HG03139 (cell line): ENCODE data around the gene NAT16.
"Not testable (repeated sequence)": the region's sequence is repeated elsewhere in the genome, so short reads cannot be mapped to it uniquely, and the experiment has no call there.

ENCODE experiments used
- ATAC-seq: cut with Tn5 transposase; IDR thresholded peaks from one replicate; pipeline ENCODE4 v1.9.1; 2021; ENCODE audit not compliant: unreplicated experiment

The NAT16 gene

DNA sequence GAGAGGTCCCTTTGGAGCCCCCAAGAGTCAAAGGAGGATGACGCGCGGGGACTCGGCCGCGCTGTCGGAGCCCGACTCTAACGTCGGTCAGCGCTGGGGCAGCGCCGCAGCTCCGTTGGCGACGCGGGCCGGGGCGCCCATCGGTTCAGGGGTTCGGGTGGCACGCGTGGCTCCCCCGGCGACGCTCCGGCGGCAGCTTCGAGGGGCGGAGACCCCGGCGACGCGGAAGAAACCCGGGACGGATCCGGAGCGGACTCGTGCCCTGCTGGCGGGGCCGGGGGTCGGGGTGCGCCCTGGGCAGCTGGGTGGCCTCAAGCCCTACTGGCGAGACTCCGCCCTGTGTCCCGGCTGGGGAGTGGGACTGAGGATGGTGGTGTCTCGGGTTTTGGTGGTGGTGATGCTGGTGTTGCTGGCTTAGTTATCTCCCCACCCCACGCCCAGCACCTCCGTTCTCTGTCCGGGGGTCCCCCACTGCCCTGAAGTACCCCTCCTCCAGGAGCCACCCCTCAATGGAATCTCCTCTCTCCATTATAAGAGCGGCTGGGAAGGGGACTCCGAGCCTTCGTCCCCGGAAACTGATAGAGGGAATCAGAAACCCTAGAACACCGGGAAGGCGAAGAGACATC lies at the start of gene NAT16:
TSS of gene NAT16 (minus strand) at position 164 of the 626 bp plus-strand sequence. CDS start 5,486 bp downstream, outside the sequence.
- ATAC-seq, result no peak

DNA sequence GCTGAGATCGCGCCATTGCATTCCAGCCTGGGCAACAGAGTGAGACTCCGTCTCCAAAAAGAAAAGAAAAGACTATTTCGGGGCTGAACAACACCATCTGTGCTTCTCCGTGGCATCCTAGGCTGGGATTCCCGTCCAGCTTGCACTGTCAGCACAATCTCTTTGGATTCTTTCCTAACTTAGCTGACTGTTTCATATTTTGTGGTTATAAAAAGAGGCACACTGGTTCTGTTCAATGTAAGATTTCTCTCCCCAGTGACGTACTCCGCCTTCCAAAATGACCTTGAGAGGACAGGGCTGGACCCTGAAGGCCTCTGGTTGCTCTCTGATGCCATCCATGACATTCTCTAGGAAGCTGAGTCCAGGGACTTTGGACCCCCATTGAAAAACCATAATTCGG lies 46.6 kb upstream of the NAT16 start:
- ATAC-seq, result no peak

DNA sequence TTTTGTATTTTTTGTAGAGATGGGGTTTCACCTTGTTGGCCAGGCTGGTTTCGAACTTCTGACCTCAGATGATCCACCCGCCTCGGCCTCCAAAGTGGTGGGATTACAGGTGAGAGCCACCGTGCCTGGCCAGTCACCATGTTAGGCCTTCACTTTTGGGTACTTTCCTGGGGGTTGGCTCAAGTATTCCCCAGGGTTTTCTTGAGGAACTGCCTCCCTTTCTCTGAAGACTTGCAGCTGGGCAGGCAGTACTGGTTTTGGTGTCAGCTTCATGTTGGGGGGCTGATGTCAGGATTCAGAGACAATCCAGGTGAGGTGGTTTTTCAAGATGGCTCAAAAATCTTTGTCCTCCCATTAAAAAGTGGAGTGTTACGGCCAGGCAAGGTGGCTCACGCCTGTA lies 45.6 kb upstream of the NAT16 start:
- ATAC-seq, result no peak

DNA sequence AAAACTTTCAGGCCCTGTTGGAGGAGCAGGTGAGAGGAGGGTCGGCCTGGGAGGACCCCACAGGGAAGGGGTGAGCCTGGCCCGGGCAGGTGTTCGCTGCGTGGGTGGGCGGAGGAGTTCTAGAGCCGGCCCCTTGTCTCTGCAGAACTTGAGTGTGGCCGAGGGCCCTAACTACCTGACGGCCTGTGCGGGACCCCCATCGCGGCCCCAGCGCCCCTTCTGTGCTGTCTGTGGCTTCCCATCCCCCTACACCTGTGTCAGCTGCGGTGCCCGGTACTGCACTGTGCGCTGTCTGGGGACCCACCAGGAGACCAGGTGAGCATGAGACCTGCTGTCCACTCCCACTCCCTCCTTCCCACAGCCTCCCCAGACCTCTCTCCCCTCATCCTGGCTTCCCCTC lies 43.4 kb upstream of the NAT16 start:
- ATAC-seq, result no peak

DNA sequence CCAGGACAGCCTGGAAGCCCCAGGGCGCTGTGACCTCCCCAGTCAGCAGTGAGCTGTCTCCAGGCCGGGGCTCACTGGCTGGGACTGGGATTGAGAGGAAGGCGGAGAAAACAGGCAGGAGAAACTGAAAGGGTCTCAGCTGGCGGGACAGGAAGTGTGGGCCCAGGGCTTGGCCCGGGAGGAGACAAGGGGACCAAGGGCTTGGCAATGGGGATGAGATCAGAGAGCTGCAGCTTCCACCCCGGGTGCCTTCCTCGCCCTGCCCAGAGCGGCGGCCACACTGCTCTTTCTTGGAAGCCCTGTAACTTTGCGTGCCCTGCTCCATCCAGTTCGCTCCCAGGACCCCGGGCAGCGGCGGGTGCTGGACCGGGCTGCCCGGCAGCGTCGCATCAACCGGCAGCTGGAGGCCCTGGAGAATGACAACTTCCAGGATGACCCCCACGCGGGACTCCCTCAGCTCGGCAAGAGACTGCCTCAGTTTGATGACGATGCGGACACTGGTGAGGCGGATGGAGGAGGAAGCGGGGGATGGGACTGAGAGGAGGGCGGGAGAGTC lies 42.3 kb upstream of the NAT16 start:
- no peak for ATAC-seq

DNA sequence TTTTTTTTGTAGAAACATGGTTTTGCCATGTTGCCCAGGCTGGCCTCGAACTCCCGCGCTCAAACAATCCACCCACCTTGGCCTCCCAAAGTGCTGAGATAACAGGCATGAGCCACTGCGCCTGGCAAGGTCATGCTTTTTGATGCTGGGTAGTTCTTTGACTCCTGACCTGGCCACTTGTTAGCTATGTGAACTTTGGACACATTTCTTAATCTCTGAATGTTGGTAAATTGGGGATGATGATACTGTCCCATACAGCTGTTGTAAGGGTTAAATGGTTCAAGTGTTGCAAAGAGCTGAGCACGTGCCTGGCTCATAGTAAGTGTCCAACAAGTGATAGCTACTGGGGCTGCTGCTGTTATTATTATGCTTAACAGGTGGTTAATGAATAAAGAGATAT lies 40.2 kb upstream of the NAT16 start:
- no peak for ATAC-seq

DNA sequence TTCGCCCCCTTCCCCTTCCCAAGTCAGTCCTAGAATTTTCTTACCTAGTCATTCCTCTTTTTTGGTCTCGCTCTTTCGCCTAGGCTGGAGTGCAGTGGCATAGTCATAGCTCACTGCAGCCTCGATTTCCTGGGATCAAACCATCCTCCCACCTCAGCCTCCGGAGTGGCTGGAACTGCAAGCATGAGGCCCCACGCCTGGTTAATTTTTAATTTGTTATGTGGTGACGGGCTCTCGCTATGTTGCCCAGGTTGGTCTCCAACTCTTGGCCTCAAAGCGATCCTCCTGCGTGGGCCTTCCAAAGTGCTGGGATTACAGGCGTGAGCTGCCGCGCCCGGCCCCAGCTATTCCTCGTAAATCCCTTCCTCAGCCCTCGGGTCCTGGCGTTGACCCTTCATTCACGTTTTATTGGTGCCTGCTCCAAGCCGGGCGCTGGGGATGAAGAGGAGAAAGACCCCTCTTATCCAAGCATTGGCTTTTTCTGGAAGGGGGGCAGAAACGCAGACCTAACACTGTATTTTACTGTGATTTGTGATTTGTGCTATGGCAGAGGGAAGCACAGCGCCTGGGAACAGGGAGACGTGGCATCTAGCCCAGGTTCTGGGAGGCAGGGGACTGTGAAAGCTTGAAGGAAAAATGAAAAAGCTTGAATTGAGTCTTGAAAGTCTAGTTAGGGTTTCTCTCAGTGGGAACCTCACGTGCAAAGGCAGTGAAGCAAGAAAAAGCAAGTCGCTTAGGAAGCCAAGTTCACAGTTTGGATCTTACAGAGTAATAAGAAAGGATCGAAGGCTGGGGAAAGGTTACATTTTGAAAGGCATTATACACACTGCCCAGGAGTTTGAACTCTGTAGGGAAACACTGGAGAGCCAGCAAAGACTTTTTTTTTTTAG lies 38.4 kb upstream of the NAT16 start:
- no peak for ATAC-seq

DNA sequence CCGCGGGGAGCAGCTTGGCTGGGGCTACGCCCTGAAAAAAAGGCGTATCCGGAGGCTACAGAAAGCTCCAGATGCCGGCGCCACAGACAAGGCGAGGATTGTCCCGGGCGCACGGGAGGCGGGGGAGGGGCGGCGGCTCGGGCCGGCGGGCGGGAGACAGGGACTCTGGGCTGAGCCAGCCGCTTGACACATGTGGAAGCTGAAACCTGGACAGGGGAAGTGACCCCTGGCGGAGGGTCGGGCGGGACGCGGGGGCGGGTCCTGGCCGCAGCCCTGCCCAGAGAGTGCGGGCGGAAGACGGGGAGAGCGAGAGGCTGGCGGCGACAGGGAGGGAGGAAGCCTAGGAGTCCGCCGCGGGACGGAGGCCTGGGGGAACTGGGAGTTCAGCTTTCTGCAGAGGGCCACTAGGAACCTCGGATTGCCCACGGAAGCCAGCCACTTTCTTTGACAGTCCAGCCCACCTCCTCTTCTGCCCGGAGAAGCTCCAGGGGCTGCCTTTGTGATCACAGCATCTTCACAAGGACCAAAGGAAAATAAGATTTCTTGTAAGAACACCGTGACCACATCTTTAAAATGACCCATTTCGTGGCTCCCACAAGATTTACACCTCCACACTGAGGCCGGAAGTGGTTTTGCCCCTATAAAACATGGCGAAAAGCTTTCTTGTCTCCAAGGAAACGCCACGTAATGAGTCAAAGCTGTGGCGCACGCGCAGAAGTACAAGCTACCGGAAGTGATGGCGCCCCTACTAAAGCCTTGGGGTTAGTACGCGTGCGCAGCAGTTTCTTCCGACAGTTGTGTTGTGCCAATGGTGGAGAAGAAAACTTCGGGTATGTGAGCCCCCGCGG lies 37.5 kb upstream of the NAT16 start, which contains the start of the genes PLOD3 and ZNHIT1:
TSS of gene PLOD3 (minus strand) at position 194 of the 848 bp plus-strand sequence. CDS start 307 bp downstream, outside the sequence.
TSS of gene ZNHIT1 (plus strand) at position 778 of the 848 bp plus-strand sequence. CDS start at position 809, 31 bp downstream.
- peak; percentile 51 for ATAC-seq

DNA sequence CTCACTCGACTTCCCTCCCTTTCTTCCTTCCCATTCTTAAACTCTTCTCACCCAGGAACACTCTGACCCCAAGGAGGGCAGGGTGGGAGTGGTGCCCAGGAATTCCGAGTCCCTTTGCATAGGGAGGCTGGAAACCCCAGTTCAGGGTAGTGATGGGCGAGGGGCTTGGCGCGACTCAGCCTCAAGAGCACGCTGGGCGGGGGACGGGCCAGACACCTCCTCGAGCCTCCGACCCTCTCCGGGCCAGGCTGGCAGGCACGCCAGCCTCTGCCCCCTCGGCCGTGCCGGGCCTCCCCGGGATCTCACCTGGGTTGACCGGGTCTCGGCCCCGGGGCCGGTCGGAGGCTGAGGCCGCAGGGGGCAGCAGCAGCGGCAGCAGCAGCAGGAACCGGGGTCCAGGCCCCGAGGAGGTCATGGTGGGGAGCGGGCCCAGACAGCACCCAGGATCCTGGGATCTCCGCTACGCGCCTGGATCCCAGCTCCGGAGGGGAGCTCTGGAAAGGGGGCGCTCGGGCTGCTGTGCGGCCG lies 36.8 kb upstream of the NAT16 start:
- ATAC-seq, result peak; percentile 26

DNA sequence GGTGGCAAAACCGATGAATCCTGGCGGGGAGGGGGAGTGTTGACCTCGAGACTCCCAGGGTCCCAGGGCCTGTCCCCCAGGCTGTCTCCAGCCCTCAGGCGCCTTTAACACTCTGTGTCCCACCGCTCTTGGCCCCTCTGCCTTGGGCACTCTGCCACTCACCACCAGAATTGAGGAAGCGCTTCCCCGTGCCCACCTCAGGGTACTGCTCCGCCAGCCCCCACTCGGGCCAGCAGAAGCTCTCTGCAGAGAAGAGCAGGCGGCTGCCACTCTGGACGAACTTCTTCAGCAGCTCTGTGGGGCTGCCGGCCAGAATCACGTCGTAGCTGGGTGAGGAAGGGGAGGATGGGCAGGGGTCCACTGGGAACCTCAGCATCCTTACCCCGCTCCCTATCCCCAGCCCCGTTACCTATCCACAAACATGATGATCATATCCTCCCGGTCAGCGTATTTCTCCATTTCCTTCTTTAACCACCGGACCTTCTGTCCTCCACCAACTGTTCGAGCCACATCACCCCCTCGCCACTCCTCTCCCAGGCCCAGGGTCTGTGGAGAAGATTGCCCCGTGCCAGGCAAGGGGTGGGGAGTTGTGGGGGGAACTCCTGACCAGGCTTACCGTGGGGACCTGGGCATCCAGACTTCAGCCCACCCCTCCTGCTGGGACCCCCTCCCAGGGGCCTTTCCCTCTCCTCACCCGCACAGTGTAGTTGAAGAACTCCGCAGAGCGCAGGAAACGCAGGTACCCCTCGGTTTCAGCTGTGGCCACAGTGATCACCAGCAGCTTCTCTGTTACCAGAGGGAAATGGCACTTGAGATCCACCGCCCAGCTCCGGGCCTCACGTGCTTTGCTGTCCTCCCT lies 36.1 kb upstream of the NAT16 start:
- no peak for ATAC-seq

DNA sequence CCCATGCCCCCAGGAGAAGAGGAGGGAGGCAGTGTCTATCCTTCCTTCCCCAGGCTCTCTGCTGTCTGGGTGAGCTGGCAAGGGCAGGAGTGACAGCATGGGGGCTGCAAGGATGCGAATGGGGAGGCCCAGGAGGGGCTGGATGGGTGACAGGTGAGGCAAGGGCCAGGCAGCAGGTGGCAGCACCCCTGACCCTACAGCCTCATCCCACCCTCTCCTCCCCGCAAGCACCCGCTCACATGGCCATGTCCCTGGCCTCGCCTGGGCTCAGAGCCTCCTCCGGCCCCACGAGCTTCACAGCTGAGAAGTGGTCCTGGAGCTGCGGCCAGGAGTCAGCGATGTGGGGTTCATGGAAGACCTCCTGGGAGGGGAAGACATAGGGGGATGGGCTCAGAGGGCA lies 31.9 kb upstream of the NAT16 start:
- no peak for ATAC-seq

DNA sequence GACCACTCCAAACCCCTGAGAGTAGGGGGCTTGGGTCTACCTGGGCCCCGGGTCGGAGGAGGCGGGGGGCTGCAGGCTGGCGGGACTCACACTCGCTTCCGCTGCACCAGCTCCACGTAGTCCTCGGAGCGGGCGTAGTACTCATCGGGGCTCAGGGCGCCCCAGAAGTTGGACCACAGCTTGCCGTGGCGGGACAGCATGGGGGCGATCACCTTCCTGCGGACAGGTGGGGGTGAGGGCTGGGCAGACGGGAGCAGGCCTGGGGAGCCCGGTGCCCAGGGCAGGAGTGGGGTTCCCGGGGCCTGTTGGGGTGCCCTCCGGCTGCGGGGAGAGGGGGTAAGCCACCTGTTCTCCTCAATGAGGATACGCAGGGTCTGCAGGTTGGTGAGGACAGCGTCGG lies 31.4 kb upstream of the NAT16 start:
- no peak for ATAC-seq

DNA sequence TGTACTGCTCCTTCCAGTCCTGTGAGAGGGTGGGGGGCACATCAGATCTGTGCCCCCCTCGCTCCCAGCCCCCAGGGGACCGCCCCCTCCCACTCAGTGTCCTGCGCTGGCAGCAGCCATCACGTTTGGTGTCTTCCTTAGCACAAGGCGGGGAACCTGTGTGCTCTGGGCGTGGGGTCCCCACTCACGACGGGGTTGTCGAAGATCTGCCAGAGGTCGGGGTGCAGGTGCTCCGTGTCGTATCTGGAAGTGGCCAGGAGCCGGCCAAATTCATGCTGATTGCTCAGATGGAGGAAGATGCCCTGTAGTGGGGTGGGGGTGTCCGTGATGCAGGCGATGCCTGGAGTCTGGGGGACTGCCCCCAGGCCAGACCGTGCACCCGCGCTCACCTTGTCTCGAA lies 30.1 kb upstream of the NAT16 start:
- ATAC-seq, result no peak

DNA sequence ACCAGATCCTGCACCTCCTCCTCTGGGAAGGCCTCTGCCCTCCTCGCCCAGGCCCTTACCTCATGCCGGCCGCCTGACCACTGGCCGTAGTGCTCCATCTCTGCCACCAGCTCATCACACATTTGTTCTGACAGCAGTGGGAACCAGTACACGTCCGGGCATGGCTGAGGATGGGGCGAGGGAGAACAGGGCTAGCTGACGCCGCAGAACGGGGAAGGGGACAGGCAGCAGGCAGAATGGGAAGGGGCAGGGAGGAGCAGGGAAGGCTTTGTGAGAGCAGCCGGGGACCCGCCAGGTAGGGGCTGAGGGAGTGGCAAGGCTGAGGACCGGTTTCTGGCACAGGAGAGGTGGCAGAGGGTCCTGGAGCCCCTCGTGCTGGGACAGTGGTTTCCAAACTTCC lies 28.7 kb upstream of the NAT16 start:
- no peak for ATAC-seq

DNA sequence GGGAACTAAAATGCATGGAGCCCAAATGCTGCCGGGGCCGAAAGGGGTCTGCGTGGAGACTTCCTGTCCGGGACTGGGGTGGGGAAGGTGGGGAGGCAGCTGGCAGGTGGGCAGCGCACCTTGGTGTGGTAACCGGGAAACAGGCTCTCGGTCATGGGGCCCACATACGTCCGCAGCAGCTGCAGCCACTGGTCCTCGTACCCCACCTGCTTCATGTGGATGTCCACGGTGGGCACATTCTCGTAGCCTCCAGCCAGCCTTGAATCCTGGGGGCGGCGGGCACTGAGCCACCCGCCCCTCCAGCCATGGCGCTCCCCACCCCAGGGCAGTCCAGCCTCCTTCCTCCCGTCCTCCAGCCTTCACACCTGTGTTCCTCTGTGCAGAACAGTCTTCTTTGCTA lies 27.4 kb upstream of the NAT16 start:
- no peak for ATAC-seq

DNA sequence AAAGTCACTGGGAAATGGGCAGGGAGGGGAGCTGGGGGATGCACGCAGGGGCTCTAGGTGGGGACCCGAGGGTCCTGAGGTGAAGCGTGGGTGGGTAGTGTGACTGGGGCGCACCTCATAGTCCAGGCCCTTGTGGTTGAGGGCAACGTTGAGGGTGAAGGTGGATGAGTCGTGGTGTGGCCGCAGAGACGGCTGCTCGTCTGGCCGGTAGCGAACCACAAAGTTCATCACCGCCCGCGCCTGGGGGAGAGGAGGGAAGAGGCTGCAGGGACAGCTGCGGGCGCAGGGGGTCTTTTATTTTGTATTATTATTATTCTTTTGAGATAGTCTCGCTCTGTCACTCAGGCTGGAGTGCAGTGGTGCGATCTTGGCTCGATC lies 26.6 kb upstream of the NAT16 start:
- no peak for ATAC-seq

DNA sequence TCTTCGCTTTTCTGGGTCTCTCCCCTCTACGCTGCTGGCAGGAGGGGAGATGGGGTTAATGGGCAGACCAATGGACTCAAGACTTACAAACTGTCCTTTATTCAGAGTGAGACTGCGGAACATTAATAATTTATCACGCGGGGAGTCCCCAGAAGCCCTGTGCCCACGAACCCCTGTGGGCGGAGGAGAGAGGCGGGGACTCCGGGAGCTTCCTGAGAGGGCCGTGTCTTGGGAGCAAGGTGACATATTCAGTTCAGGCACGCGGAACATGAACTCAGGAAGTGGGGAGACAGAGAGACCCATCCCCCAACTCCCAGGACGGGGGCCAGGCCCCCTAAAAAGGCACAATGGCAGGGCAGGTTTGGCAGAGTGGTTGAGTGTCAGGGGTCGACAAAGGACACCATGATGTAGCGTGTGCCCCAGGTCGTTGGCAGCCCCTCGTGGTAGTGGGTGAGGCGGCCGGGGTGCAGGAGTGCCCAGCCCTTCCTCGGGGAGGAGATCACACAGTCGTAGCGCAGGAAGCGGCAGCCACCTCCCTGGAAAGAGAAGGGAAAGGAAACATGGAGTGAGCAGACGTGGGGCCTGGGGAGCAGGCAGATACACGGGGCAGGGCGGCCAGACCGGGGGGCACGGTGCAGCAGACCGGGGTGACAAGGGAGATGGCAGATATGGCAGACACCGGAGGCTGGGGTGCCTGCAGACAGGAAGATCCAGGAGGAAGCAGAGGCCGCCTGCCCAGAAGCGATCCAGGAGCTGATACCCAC lies 26.0 kb upstream of the NAT16 start:
- no peak for ATAC-seq

DNA sequence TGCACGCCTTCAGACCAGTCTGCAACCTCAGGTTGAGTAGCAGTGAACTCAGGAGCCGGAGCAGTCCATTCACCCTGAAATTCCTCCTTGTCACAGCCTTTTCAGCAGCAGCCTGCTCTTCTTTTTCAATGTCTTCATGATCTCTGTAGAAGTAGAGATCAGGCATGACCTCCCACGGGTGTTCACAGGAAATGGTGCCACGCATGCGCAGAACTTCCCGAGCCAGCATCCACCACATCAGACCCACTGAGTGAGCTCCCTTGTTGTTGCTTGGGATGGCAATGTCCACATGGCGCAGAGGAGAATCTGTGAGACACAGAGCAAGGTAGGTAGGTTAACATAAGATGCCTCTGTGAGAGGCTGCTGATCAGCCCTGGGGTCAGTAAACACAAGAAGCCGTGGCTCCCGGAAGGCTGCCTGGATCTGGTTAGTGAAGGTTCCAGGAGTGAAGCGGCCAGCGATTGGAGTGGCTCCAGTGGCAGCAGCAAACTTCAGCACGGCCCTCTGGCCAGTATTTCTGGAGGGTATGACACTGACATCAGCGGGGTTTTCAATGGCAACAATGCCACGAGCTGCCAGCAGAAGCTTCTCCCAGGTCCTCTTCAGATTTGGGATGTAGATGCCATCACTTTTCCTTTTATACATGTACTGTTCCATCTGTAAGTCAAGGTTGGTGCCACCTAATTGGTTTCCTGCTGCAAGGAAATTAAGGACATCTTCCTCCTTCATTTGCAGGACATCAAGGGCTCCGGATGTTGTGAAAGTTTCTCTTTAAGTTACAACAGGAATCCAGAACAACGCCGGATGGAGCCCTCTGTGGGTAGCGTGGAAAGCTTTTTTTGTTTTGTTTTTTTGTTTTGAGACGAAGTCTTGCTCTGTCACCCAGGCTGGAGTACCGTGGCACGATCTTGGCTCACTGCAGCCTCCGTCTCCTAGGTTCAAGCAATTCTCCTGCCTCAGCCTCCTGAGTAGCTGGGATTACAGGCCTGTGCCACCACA lies 23.9 kb upstream of the NAT16 start:
- not testable (repeated sequence) for ATAC-seq
